ENCODE measurements around the gene PRDM11. TPM values are rescaled to one million over a fixed set of nuclear protein-coding genes. Genes with fewer than 3 reads are reported as not detected.

Gene PRDM11
- total RNA-seq, 2 donors from 2014 or later, result 23.8 to 30.5 TPM

DNA sequence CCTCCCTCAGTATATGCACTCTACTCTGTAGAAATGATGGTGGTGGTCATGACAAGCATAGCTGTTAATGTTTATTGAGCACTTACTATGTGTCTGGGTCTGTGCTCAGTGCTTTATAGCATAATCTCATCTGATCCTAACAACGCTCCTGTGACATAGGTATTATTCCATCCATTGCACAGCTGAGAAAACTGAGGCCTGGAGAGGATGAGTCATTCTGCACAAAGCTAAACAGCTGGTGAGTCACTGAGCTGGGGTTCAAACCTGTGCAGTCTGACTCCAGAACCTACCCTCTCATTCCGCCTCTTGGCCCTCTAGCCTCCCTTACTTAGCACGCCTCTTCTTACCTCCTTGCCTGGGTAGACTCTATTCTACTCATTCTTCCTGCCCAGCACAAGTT lies 41.7 kb downstream of the PRDM11 start:
- DNase-seq (ENCODE audit: low spot score) (no peak), ATAC-seq (ENCODE audit: insufficient number of reproducible peaks, low FRiP score, low read depth) (no peak)
- Histone ChIP-seq H3K4me3 (no peak overlapping the region), H3K4me1 (ENCODE audit: control insufficient read depth in 1 of 2, low read depth in 2 of 2) (peaks cover 0 to 24% of the 10 kb centered on the region in 2 donors), H3K36me3 (peaks cover 34% of the 10 kb centered on the region), H3K27ac (no peak overlapping the region), H3K27me3 (replicated peaks; ENCODE audit: insufficient read depth) (no peaks in the 10 kb centered on the region), H3K9me3 (no peaks in the 10 kb centered on the region)
- TF ChIP-seq, protein P1, sequence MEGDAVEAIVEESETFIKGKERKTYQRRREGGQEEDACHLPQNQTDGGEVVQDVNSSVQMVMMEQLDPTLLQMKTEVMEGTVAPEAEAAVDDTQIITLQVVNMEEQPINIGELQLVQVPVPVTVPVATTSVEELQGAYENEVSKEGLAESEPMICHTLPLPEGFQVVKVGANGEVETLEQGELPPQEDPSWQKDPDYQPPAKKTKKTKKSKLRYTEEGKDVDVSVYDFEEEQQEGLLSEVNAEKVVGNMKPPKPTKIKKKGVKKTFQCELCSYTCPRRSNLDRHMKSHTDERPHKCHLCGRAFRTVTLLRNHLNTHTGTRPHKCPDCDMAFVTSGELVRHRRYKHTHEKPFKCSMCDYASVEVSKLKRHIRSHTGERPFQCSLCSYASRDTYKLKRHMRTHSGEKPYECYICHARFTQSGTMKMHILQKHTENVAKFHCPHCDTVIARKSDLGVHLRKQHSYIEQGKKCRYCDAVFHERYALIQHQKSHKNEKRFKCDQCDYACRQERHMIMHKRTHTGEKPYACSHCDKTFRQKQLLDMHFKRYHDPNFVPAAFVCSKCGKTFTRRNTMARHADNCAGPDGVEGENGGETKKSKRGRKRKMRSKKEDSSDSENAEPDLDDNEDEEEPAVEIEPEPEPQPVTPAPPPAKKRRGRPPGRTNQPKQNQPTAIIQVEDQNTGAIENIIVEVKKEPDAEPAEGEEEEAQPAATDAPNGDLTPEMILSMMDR (IDR thresholded peaks at IDR 0.05), result no peak

DNA sequence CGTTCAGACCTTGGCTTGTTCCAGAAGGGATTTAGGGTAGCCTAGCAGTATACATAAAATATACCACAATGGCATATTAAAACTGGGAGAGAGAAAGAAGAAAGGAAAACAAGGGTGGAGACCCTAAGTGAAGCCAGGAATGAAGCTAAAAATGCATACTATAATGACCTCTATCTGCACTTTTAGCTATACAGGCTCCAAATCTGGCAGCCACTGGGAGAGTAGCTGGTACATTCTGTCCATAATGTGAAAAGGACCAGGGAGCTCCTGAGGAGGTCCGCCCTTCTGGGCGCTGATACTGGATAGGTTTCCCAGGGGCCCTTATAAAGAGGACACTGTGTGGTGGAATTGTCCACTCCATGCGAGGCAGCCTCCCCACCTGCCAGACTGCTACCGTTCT lies 42.8 kb downstream of the PRDM11 start:
- peaks cover 28% of the 10 kb centered on the region for H3K36me3 ChIP-seq
- DNase-seq (ENCODE audit: low spot score) (no peak), ATAC-seq (ENCODE audit: insufficient number of reproducible peaks, low FRiP score, low read depth) (no peak)
- no peak overlapping the region for H3K4me3 ChIP-seq
- H3K27me3 ChIP-seq (replicated peaks; ENCODE audit: insufficient read depth), result no peaks in the 10 kb centered on the region
- no peak overlapping the region for H3K27ac ChIP-seq
- no peaks in the 10 kb centered on the region for H3K9me3 ChIP-seq
- TF ChIP-seq, protein P1 (IDR thresholded peaks at IDR 0.05), result no peak
- H3K4me1 ChIP-seq (ENCODE audit: control insufficient read depth in 1 of 2, low read depth in 2 of 2), result peaks cover 0 to 22% of the 10 kb centered on the region in 2 donors

DNA sequence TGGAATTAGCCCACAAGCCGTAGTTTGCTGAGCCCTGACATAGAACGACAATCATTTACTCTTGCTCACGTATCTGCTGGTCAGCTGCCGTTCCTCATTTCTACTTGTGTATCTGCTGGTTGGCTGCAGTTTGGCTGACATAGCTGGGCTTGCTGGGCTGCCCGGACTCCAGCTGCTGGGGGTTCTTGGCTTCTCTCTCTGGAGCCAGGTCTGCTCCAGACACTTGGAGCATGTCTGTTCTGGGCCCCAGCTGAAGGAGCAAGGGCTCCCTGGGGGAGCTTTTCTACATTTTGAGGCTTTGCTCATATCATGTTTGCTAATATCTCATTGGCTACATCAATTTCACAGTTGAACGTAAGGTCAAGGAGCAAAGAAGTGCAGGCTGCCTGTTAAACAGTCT lies 47.3 kb downstream of the PRDM11 start:
- peaks cover 0 to 11% of the 10 kb centered on the region in 2 donors for H3K4me1 ChIP-seq (ENCODE audit: control insufficient read depth in 1 of 2, low read depth in 2 of 2)
- TF ChIP-seq, protein P1 (IDR thresholded peaks at IDR 0.05), result no peak
- no peaks in the 10 kb centered on the region for H3K9me3 ChIP-seq
- H3K27ac ChIP-seq, result no peak overlapping the region
- ATAC-seq (ENCODE audit: insufficient number of reproducible peaks, low FRiP score, low read depth) (no peak), DNase-seq (ENCODE audit: low spot score) (no peak)
- H3K27me3 ChIP-seq (replicated peaks; ENCODE audit: insufficient read depth), result no peaks in the 10 kb centered on the region
- peaks cover 11% of the 10 kb centered on the region for H3K36me3 ChIP-seq
- no peak overlapping the region for H3K4me3 ChIP-seq

DNA sequence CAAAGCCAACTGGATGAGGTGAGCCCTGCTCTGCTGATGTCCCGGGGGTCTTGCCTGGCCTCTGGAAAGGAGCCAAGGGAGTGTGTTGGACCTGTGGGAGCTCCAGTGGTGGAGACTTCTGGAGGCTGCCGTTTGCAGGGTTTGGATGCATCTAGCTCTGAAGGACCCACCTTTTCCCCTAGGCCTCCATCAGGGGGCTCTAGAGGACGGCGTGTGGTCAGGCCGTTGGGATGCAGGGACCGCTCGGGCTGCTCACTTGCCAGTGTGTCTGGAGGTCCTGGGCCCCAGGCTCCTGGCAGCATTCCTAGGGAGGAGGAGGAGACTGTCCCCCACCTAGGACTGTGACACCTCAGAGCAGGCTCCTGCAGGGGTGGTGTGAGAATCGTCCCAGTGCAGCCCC lies 58.3 kb downstream of the PRDM11 start:
- no peak overlapping the region for H3K27ac ChIP-seq
- peaks cover 4% of the 10 kb centered on the region for H3K36me3 ChIP-seq
- H3K4me1 ChIP-seq (ENCODE audit: control insufficient read depth in 1 of 2, low read depth in 2 of 2), result peaks cover 23 to 44% of the 10 kb centered on the region in 2 donors
- DNase-seq (ENCODE audit: low spot score) (no peak), ATAC-seq (ENCODE audit: insufficient number of reproducible peaks, low FRiP score, low read depth) (no peak)
- TF ChIP-seq, protein P1 (IDR thresholded peaks at IDR 0.05), result no peak
- no peak overlapping the region for H3K4me3 ChIP-seq
- H3K27me3 ChIP-seq (replicated peaks; ENCODE audit: insufficient read depth), result no peaks in the 10 kb centered on the region
- H3K9me3 ChIP-seq, result no peaks in the 10 kb centered on the region

DNA sequence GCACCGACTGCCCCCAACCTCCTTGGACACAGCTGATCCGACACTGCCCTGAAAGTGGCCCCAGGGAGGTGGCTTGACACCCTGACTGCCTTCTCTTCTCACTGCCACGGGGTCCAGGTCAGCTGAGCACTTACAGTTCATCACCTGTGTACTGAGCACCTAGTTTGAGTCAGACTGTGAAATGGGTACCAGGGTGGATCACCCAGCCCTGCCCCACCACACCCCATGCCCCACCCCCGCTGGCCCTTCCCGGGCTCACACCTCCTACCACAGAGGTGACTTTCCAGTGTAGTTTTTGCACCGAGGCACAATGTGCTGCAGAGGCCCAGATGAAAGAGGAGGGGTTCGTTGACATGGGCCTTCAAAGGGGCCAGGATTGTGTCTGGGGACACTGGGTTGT lies 59.5 kb downstream of the PRDM11 start:
- Histone ChIP-seq H3K4me3 (no peak overlapping the region), H3K36me3 (peaks cover 4% of the 10 kb centered on the region), H3K27ac (no peak overlapping the region), H3K27me3 (replicated peaks; ENCODE audit: insufficient read depth) (no peaks in the 10 kb centered on the region), H3K4me1 (ENCODE audit: control insufficient read depth in 1 of 2, low read depth in 2 of 2) (peaks cover 31 to 57% of the 10 kb centered on the region in 2 donors), H3K9me3 (no peaks in the 10 kb centered on the region)
- DNase-seq (ENCODE audit: low spot score), result no peak
- no peak for ATAC-seq (ENCODE audit: insufficient number of reproducible peaks, low FRiP score, low read depth)
- TF ChIP-seq, protein P1 (IDR thresholded peaks at IDR 0.05), result no peak
